HG03378 (cell line): ENCODE data around the gene PTPN11.
"Not testable (repeated sequence)": the region's sequence is repeated elsewhere in the genome, so short reads cannot be mapped to it uniquely, and the experiment has no call there.

Experiments used
- ATAC-seq: cut with Tn5 transposase; IDR thresholded peaks from one replicate; pipeline ENCODE4 v1.9.1; 2021; ENCODE audit warnings: mild to moderate bottlenecking, moderate library complexity; ENCODE audit not compliant: unreplicated experiment

The PTPN11 gene

DNA sequence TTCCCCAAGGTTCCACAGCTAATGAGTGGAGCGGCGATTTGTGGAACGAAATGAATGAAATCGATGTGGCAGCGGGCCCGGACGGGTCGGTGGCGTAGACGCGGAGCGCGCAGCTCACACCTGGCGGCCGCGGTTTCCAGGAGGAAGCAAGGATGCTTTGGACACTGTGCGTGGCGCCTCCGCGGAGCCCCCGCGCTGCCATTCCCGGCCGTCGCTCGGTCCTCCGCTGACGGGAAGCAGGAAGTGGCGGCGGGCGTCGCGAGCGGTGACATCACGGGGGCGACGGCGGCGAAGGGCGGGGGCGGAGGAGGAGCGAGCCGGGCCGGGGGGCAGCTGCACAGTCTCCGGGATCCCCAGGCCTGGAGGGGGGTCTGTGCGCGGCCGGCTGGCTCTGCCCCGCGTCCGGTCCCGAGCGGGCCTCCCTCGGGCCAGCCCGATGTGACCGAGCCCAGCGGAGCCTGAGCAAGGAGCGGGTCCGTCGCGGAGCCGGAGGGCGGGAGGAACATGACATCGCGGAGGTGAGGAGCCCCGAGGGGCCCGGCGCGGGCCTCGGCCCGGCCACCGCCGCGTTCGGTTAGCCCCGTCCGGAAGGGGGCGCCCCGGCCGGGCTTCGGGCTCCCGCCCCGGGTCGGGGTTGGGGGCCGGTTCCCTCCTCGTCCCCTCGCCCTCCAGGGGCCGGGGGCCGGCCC, at the start of gene PTPN11:
Gene PTPN11 (plus strand): TSS at position 340 of the 689 bp plus-strand sequence. CDS start 165 bp downstream, at position 505.
- ATAC-seq: peak; percentile 51

GRCh38 chr12:112370199-112370598, 48.5 kb upstream of the PTPN11 start:
- no peak for ATAC-seq

- ATAC-seq: no peak
These were observed 47.8 kb upstream of the PTPN11 start for GRCh38 chr12:112370868-112371510.

DNA sequence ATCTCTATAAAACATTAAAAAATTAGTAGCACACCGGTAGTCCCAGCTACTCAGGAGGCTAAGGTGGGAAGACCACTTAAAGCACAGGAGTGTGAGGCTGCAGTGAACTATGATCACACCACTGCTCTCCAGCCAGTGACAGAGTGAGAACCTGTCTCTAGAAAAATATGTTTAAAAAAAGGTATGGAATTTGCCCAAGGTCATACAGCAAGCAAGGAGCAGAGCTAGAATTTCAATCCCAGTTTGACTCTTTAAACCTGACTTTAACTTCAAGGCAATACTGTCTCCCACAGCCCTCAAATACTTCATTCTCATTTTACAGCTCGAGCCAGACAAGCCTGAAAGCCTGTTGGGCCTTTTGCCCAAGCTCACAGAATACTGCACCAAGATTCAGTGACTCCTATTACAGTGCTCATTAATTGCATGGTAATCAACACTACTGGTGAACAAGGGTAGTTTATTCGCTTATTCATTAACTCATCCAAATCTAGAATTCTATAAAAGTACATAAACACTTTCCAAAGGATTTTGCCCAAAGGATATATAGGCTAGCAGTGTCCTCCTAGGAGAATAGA, 44.5 kb upstream of the PTPN11 start:
- no peak for ATAC-seq

GRCh38 chr12:112375105-112375504, 43.6 kb upstream of the PTPN11 start:
- no peak for ATAC-seq

DNA sequence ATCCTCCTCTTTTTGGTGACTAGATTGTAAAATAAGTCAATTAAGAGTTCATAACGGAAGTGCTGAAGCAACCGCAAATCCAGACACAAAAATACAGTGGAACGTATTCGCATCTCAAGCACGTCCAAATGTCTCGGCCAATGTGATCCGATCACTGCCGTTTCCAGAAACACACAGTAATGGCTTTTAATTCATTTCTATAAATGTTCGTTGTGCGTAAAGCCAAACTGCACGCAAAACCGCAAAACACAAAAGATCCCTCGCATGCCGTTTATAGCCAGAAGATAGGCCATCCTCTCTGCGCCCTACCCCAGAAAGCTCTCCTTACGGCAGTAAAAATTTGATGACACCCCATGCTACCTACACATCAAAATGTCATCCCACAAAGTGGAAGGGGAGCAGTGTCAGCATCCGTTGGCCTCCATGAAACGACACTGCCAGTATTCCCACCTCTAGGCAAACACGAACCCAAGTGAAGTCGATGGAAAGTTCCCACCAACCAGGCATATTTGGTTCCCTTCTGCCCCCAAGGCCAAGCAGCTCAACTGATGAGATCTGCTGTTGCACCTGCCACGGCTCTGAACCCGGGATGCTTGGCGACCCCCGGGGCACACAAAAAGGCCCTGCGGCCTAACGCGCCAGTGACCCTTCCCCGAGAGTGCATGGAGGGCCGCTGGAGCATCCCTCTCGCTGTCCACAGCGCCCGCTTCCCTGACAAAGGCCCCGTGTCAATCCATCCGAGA, 37.9 kb upstream of the PTPN11 start:
- no peak for ATAC-seq

GRCh38 chr12:112381406-112381882, 37.3 kb upstream of the PTPN11 start:
- ATAC-seq: peak; percentile 35

DNA sequence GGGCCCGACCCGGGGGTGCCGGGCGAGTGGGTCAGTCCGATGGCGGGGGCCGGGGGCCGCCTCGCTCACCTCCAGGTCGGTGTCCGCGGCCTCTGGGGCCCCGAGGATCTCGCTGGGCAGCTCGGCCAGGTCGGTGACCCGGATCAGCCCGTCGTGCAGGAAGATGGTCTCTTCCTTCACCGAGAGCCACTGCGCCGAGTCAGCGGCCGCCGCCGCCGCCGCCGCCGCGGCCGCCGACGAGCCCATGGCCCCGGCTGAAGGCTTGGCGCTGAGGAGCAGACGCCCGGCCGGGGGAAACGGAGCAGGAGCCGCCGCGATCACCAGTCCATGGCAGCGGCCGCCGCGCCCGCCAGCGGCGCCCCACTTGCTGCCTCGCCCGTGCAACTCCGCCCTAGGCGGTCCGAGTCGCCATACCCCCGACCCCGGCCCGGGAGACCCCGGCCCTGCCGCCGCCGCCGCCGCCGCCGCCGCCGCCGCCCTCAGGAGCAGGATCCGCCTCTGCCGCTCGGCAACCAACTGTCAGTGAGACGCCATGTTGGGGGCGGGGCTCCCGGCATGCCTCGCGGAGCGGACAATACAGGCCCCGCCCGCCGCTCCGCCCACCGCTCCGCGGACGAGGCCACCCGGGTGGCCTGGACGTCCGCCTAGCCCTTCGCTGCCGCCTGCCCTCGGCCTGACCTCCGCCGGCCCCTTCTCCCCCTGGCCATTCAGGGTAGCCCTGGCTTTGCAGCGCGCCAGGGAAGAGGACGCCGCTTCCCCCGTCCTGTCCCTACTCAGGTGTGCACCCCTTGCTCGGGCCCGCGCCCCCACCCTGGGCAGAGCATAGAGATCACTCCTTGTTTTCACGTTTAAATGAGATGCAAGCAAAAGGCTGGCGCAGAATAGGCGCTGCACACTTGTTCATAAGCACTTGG, 36.6 kb upstream of the PTPN11 start, which contains the start of gene HECTD4:
Gene HECTD4 (minus strand): TSS at position 549 of the 914 bp plus-strand sequence. CDS start 303 bp downstream, at position 246.
- ATAC-seq: peak; percentile 61

DNA sequence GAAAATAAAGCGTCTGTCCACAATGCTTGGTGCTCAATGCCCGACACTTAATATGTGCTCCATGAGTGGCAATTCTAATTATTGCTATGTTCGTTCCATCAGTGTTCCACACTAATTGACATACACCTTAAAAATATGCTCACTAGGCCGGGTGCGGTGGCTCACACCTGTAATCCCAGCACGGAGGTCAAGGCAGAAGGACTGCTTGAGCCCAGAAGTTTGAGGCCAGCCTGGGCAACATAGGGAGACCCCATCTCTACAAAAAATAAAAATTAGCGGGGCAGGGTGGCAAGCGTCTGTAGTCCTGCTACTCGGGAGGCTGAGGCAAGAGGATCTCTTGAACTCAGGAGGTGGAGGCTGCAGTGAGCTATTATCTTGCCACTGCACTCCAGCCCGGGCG, 35.9 kb upstream of the PTPN11 start:
- no peak for ATAC-seq

DNA sequence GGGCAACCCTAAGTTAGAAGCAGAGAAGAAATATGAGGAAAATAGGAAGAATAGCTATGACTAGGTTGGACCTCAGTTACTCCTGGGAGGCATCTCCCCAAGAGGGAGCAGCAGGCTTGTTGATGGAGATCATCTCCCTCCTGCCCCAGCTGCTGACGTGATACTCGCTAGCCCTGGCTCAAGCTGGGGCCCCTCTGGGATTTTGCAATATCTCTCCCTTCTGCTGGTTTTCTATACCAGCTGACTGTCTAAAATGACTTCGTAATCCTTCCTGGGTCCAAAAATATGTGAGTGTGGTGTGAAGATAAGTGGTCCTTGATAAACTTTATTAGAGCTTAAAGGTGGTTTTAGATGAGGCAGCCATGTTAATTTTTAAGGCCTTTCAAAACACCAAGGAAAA, 32.0 kb upstream of the PTPN11 start:
- ATAC-seq: no peak

- no peak for ATAC-seq
These were observed 29.5 kb upstream of the PTPN11 start for GRCh38 chr12:112389228-112389627.

DNA sequence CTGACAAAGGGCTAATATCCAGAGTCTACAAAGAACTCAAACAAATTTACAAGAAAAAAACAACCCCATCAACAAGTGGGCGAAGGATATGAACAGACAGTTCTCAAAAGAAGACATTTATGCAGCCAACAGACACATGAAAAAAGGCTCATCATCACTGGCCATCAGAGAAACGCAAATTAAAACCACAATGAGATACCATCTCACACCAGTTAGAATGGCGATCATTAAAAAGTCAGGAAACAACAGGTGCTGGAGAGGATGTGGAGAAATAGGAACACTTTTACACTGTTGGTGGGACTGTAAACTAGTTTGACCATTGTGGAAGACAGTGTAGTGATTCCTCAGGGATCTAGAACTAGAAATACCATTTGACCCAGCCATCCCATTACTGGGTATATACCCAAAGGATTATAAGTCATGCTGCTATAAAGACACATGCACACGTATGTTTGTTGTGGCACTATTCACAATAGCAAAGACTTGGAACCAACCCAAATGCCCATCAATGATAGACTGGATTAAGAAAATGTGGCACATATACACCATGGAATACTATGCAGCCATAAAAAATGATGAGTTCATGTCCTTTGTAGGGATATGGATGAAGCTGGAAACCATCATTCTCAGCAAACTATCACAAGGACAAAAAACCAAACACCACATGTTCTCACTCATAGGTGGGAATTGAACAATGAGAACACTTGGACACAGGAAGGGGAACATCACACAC, 28.7 kb upstream of the PTPN11 start:
- not testable (repeated sequence) for ATAC-seq

DNA sequence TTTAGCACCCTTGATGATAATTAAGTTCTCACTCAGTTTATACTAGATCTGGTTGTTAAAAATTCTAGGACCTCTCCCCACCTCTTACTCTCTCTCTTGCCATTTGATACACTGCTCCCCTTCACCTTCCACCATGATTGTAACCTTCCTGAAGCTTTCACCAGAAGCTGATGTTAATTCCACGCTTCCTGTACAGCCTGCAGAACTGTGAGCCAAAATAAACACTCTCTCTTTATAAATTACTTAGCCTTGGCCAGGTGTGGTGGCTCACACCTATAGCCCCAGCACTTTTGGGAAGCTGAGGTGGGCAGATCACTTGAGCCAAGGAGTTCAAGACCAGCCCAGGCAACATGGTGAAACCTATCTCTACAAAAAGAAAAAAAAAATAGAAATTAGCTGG, 25.4 kb upstream of the PTPN11 start:
- no peak for ATAC-seq

DNA sequence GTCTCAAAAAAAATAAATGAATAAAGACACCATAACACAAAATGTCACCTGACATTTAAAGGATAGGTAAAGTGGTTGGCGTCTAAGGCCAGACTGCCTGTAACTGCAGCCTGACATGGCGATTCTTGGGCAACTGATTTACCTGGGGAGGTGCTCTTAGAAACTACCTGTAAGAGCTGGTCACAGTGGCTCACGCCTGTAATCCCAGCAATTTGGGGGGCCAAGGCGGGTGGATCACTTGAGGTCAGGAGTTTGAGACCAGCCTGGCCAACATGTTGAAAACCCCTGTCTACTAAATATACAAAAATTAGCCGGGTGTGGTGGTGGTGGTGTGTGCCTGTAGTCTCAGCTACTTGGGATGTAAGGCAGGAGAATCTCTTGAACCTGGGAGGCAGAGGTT, 17.7 kb upstream of the PTPN11 start:
- ATAC-seq: no peak

GRCh38 chr12:112401903-112402498, 16.7 kb upstream of the PTPN11 start:
- ATAC-seq: no peak

DNA sequence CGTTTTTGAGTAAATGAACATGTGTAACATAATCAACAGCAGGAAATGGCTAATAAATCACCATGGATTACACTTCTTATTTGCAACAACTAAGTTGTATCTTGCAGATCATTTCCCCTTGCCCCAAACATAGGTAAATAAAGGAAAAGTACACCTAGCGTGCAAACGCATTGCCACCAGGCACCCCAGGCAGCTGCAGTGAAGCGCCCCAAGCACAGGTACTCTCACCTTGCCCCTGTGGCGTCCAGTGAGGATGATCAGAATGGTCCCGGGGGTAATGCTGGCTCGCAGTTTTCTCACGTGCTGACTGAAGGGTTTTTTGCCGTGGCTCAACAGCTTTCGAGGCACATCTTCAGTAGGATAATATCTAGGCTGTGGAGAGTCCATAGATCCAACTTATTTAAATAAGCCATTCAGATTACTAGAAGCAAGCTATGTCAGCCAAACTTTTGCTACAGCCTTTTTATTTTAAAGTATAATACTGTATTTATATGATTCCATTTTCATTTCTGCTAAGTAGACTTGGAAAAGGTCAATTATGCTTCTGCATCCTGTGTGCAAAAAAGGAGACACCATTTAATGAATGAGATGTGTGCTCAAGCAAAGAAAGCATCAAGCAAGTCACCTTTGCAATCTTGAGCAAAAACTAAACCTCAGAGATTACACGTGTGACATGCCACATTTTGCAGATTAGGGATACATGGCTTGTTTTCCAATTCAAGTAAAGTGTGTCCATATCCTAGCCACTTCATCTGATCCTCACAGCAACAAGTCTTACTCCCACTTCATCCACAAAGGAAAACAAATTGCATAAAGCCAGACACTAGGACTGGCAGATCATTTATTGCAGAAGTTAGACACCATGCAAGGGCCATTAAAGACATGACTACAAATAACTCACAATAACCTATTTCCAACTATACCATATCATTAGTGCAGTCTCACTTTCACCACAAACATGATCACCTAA, 11.9 kb upstream of the PTPN11 start:
- ATAC-seq: no peak

- ATAC-seq: not testable (repeated sequence)
These were observed 11.1 kb upstream of the PTPN11 start for GRCh38 chr12:112407683-112408082.

DNA sequence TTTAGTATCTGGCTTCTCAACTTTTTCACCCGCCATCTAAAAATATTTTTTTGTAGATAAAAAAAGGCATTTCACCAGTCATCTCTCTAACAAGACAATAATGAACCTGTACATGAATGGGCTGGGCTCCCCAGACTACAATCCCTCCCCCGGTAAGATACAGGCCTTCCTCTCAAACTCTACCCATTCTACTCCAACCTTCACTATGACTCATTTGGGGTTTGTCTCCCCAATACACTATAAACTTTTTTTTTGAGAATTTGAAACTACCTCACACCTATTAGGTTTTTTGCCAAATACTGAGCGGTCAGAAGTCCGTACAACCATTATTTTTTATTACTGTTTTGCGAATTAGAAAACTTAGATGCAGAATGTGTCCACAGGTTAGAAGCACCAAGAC, 10.1 kb upstream of the PTPN11 start:
- ATAC-seq: no peak
